Measurements from ENCODE around the gene SLC6A2. TPM values are rescaled to one million over a fixed set of nuclear protein-coding genes. Genes with fewer than 3 reads are reported as not detected.
A peak's percentile ranks its signal among the peaks of the same experiment; 100 is the strongest.
"Not testable (repeated sequence)": the region's sequence is repeated elsewhere in the genome, so short reads cannot be mapped to it uniquely, and the experiment has no call there.

Gene SLC6A2
- 1 to 10 TPM in 1 of 2 donors, not detected in 1; 1.1 TPM for total RNA-seq
- 0.32 TPM for polyA plus RNA-seq (2013, experiment 1 of 2)
- polyA plus RNA-seq (2013, experiment 2 of 2), result 0.12 TPM
- long read RNA-seq, experiment 1, result 0 reads
- long read RNA-seq, experiment 2, result 0 reads
- long read RNA-seq, experiment 3, partial matches to known transcripts, result 0 of 1 reads
- long read RNA-seq, experiment 3, other reads (novel, unspliced or antisense), result 0 of 1 reads
- long read RNA-seq, experiment 4, result 0 reads

- peak within 1 kb of the TSS; percentile 77 for H3K4me3 ChIP-seq (ENCODE audit: low read length)
- Mint-ChIP-seq H3K4me3 (no peak within 1 kb of the TSS), H3K27ac (no peak within 1 kb of the TSS), H3K27me3 (ENCODE audit: insufficient read depth) (peaks cover 50% of the 10 kb centered on the region), H3K4me1 (peaks cover 7% of the 10 kb centered on the region), H3K9me3 (no peaks in the 10 kb centered on the region), H3K36me3 (ENCODE audit: low read depth) (no peaks in the 10 kb centered on the region)
- H3K4me1 ChIP-seq (ENCODE audit: control insufficient read depth, insufficient read depth, low read length), result peaks cover 3% of the 10 kb centered on the region
- TF ChIP-seq CTCF (conservative IDR thresholded peaks at IDR 0.05), result peak; percentile 62
- H3K9ac ChIP-seq (ENCODE audit: extremely low read depth, low read length, poor library complexity, severe bottlenecking), result no peak within 1 kb of the TSS
- peak; percentile 88 for DNase-seq
- H3K27me3 ChIP-seq (ENCODE audit: control insufficient read depth, insufficient read depth, low read length, poor library complexity, severe bottlenecking), result peaks cover 97% of the 10 kb centered on the region
- no peak within 1 kb of the TSS for H3K27ac ChIP-seq (ENCODE audit: low read depth, low read length)
- 0 to 1% methylated on average over 26 to 71 of the region's 71 CpGs for WGBS, 2 experiments (ENCODE audit: insufficient coverage in 1 of 2, insufficient read length in 1 of 2)
- no peaks in the 10 kb centered on the region for H3K36me3 ChIP-seq (ENCODE audit: control insufficient read depth, insufficient read depth, low read length)
- peaks cover 5% of the 10 kb centered on the region for H3K9me3 ChIP-seq (ENCODE audit: control insufficient read depth, low read length)
Observed at GRCh38 chr16:55655897-55656681, at the start of gene SLC6A2. Gene SLC6A2, plus strand, starts transcription at chr16:55655988. Its CDS starts 707 bp downstream, at chr16:55656695.

GRCh38 chr16:55613613-55614335 is 42.0 kb upstream of the SLC6A2 start:
- no peak overlapping the region for H3K27ac Mint-ChIP-seq
- WGBS, 2 experiments (ENCODE audit: insufficient coverage in 1 of 2, insufficient read length in 1 of 2), result 84 to 94% methylated on average over 3 to 6 of the region's 6 CpGs
- no peak overlapping the region for H3K4me3 Mint-ChIP-seq
- TF ChIP-seq CTCF (conservative IDR thresholded peaks at IDR 0.05), result no peak
- H3K27me3 Mint-ChIP-seq (ENCODE audit: insufficient read depth), result peaks cover 1% of the 10 kb centered on the region
- H3K9me3 Mint-ChIP-seq, result peaks cover 30% of the 10 kb centered on the region
- Histone ChIP-seq H3K36me3 (ENCODE audit: control insufficient read depth, insufficient read depth, low read length) (no peaks in the 10 kb centered on the region), H3K9me3 (ENCODE audit: control insufficient read depth, low read length) (peaks cover 10% of the 10 kb centered on the region), H3K4me3 (ENCODE audit: low read length) (peak overlapping the region; percentile 2), H3K4me1 (ENCODE audit: control insufficient read depth, insufficient read depth, low read length) (no peaks in the 10 kb centered on the region), H3K27ac (ENCODE audit: low read depth, low read length) (no peak overlapping the region), H3K27me3 (ENCODE audit: control insufficient read depth, insufficient read depth, low read length, poor library complexity, severe bottlenecking) (no peaks in the 10 kb centered on the region), H3K9ac (ENCODE audit: extremely low read depth, low read length, poor library complexity, severe bottlenecking) (no peak overlapping the region)
- no peak for DNase-seq
- H3K4me1 Mint-ChIP-seq, result peaks cover 6% of the 10 kb centered on the region
- peaks cover 5% of the 10 kb centered on the region for H3K36me3 Mint-ChIP-seq (ENCODE audit: low read depth)

GRCh38 chr16:55615071-55615470 is 40.7 kb upstream of the SLC6A2 start:
- H3K9ac ChIP-seq (ENCODE audit: extremely low read depth, low read length, poor library complexity, severe bottlenecking), result no peak overlapping the region
- peak overlapping the region; percentile 1 for H3K4me3 ChIP-seq (ENCODE audit: low read length)
- Mint-ChIP-seq H3K36me3 (ENCODE audit: low read depth) (peaks cover 7% of the 10 kb centered on the region), H3K4me1 (peaks cover 6% of the 10 kb centered on the region), H3K27ac (no peak overlapping the region), H3K27me3 (ENCODE audit: insufficient read depth) (peaks cover 6% of the 10 kb centered on the region), H3K4me3 (no peak overlapping the region), H3K9me3 (peaks cover 28% of the 10 kb centered on the region)
- no peaks in the 10 kb centered on the region for H3K27me3 ChIP-seq (ENCODE audit: control insufficient read depth, insufficient read depth, low read length, poor library complexity, severe bottlenecking)
- H3K36me3 ChIP-seq (ENCODE audit: control insufficient read depth, insufficient read depth, low read length), result no peaks in the 10 kb centered on the region
- DNase-seq, result no peak
- no peaks in the 10 kb centered on the region for H3K4me1 ChIP-seq (ENCODE audit: control insufficient read depth, insufficient read depth, low read length)
- H3K27ac ChIP-seq (ENCODE audit: low read depth, low read length), result no peak overlapping the region
- TF ChIP-seq CTCF (conservative IDR thresholded peaks at IDR 0.05), result no peak
- H3K9me3 ChIP-seq (ENCODE audit: control insufficient read depth, low read length), result peaks cover 10% of the 10 kb centered on the region
- WGBS, 2 experiments (ENCODE audit: insufficient coverage in 1 of 2, insufficient read length in 1 of 2), result 92 to 95% methylated on average over 2 to 3 of the region's 3 CpGs

GRCh38 chr16:55615670-55616069 is 40.1 kb upstream of the SLC6A2 start:
- H3K27me3 Mint-ChIP-seq (ENCODE audit: insufficient read depth); DNase-seq; H3K4me1 ChIP-seq (ENCODE audit: control insufficient read depth, insufficient read depth, low read length); H3K36me3 ChIP-seq (ENCODE audit: control insufficient read depth, insufficient read depth, low read length); H3K4me3 Mint-ChIP-seq; H3K27me3 ChIP-seq (ENCODE audit: control insufficient read depth, insufficient read depth, low read length, poor library complexity, severe bottlenecking); H3K27ac ChIP-seq (ENCODE audit: low read depth, low read length); H3K4me1 Mint-ChIP-seq; H3K27ac Mint-ChIP-seq; H3K9ac ChIP-seq (ENCODE audit: extremely low read depth, low read length, poor library complexity, severe bottlenecking): not testable (repeated sequence)
- Mint-ChIP-seq H3K9me3 (peaks cover 33% of the 10 kb centered on the region), H3K36me3 (ENCODE audit: low read depth) (peaks cover 10% of the 10 kb centered on the region)
- Histone ChIP-seq H3K4me3 (ENCODE audit: low read length) (peak overlapping the region; percentile 1), H3K9me3 (ENCODE audit: control insufficient read depth, low read length) (peaks cover 10% of the 10 kb centered on the region)
- 89 to 93% methylated on average over 4 to 11 of the region's 11 CpGs for WGBS, 2 experiments (ENCODE audit: insufficient coverage in 1 of 2, insufficient read length in 1 of 2)
